ENCODE measurements around the gene FNBP1. TPM values are rescaled to one million over a fixed set of nuclear protein-coding genes. Genes with fewer than 3 reads are reported as not detected.

The FNBP1 gene
- polyA plus RNA-seq, 1 of the 3 experiments (the other 2 are of a cell fraction): 11.0 TPM

DNA sequence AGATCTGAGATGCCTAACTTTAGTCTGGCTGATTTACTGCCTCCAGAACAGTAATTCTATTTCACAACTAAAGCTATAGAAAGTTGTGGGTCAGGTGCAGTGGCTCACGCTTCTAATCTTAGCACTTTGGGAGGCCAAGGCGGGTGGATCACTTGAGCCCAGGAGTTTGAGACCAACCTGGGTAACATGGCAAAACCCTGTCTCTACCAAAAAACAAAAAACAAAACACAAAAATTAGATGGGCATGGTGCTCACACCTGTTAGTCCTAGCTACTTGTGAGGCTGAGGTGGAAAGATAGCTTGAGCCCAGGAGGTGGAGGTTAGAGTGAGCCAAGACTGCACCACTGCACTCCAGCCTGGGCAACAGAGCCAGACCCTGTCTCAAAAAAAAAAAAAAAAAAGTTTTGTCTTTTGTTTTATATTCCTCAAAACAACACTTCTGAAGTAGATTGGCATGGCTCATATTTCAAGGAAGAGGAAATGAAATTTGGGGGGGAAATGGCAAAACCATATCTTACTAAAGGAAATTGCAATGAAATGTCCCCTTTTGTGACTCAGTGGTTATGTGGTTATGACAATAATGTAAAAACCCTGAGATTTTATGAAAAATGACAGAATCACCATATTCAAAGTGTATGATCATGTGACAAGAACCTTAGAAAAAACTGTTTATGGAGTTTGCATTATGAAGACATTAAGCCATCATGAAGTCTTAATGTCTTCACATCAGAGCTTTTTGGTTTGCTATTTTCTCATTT is 16.2 kb downstream of the FNBP1 start:
- H3K9ac ChIP-seq: no peak overlapping the region
- peaks cover 45% of the 10 kb centered on the region for H4K20me1 ChIP-seq (ENCODE audit: insufficient read depth)
- peaks cover 94% of the 10 kb centered on the region for H3K79me2 ChIP-seq (ENCODE audit: insufficient read depth)
- no peak for DNase-seq
- no peak overlapping the region for H2AFZ ChIP-seq (ENCODE audit: low read depth)
- peaks cover 0 to 20% of the 10 kb centered on the region in 2 experiments; a peak in 2 of 4 replicates for H3K4me1 ChIP-seq (ENCODE audit: control insufficient read depth in 1 of 2, insufficient read depth in 2 of 2, low read depth in 1 of 2, low read length in 1 of 2)
- no peaks in the 10 kb centered on the region for H3K36me3 ChIP-seq (replicated peaks in 1 of 2; ENCODE audit: control insufficient read depth in 1 of 2, insufficient read depth in 2 of 2, low read length in 1 of 2)
- ChIA-PET CTCF (interaction anchor here (1.5 kb wide), 1 partner anchor 9 kb away, joined by 3 read pairs; no protein-coding TSS in a partner anchor), POLR2A (no interaction called here)
- H3K27ac ChIP-seq (ENCODE audit: low read depth in 2 of 2, low read length in 1 of 2): no peak overlapping the region
- H3K4me3 ChIP-seq (ENCODE audit: low read depth in 2 of 2, low read length in 1 of 2): no peak overlapping the region
- H3K4me2 ChIP-seq: no peak overlapping the region
- no peaks in the 10 kb centered on the region for H3K27me3 ChIP-seq (ENCODE audit: insufficient read depth)
- TF ChIP-seq FOXJ3 (CRISPR knock-in tag; IDR thresholded peaks at IDR 0.05): no peak
- TF ChIP-seq MXI1 (IDR thresholded peaks at IDR 0.05; ENCODE audit: low read depth, low read length): no peak
- TF ChIP-seq CHD2 (IDR thresholded peaks at IDR 0.05; ENCODE audit: low read length, partially characterized antibody): no peak
- TF ChIP-seq, protein P1, sequence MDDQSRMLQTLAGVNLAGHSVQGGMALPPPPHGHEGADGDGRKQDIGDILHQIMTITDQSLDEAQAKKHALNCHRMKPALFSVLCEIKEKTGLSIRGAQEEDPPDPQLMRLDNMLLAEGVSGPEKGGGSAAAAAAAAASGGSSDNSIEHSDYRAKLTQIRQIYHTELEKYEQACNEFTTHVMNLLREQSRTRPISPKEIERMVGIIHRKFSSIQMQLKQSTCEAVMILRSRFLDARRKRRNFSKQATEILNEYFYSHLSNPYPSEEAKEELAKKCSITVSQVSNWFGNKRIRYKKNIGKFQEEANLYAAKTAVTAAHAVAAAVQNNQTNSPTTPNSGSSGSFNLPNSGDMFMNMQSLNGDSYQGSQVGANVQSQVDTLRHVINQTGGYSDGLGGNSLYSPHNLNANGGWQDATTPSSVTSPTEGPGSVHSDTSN (IDR thresholded peaks at IDR 0.05): no peak
- TF ChIP-seq ELF1 (IDR thresholded peaks at IDR 0.05): no peak
- TF ChIP-seq NRF1 (IDR thresholded peaks at IDR 0.05; ENCODE audit: low read depth, low read length): no peak
- no peak for TF ChIP-seq SMC3 (IDR thresholded peaks at IDR 0.05; ENCODE audit: low read depth, low read length)
- TF ChIP-seq EZH2phosphoT487 (IDR thresholded peaks at IDR 0.05; ENCODE audit: borderline replicate concordance, low read depth): no peak
- TF ChIP-seq, protein P2, sequence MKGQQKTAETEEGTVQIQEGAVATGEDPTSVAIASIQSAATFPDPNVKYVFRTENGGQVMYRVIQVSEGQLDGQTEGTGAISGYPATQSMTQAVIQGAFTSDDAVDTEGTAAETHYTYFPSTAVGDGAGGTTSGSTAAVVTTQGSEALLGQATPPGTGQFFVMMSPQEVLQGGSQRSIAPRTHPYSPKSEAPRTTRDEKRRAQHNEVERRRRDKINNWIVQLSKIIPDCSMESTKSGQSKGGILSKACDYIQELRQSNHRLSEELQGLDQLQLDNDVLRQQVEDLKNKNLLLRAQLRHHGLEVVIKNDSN (IDR thresholded peaks at IDR 0.05; ENCODE audit: borderline replicate concordance, low read depth): no peak
- TF ChIP-seq GABPA (IDR thresholded peaks at IDR 0.05; ENCODE audit: low read depth): no peak
- TF ChIP-seq JUND (IDR thresholded peaks at IDR 0.05): no peak
- no peak for TF ChIP-seq RAD21 (IDR thresholded peaks at IDR 0.05; ENCODE audit: low read length)
- TF ChIP-seq, protein P3, sequence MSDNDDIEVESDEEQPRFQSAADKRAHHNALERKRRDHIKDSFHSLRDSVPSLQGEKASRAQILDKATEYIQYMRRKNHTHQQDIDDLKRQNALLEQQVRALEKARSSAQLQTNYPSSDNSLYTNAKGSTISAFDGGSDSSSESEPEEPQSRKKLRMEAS (IDR thresholded peaks at IDR 0.05; ENCODE audit: low read depth): no peak
- TF ChIP-seq TAF1 (IDR thresholded peaks at IDR 0.05; ENCODE audit: borderline replicate concordance, low read depth, low read length): no peak
- TF ChIP-seq, protein P4, sequence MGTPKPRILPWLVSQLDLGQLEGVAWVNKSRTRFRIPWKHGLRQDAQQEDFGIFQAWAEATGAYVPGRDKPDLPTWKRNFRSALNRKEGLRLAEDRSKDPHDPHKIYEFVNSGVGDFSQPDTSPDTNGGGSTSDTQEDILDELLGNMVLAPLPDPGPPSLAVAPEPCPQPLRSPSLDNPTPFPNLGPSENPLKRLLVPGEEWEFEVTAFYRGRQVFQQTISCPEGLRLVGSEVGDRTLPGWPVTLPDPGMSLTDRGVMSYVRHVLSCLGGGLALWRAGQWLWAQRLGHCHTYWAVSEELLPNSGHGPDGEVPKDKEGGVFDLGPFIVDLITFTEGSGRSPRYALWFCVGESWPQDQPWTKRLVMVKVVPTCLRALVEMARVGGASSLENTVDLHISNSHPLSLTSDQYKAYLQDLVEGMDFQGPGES (IDR thresholded peaks at IDR 0.05; ENCODE audit: low read depth, low read length): no peak
- no peaks in the 10 kb centered on the region for H3K9me2 ChIP-seq
- H3K9me3 ChIP-seq: no peaks in the 10 kb centered on the region
- H3F3A ChIP-seq (replicated peaks; ENCODE audit: insufficient read depth): peaks cover 3% of the 10 kb centered on the region
- WGBS (ENCODE audit: low lambda C conversion rate): 96% methylated on average over 2 of the region's 2 CpGs
